HG02938 (cell line): ENCODE data around the gene MYO18B.

Experiments
- ATAC-seq: cut with Tn5 transposase; IDR thresholded peaks from one replicate; pipeline ENCODE4 v1.9.1; 2021; ENCODE audit warnings: mild to moderate bottlenecking, moderate library complexity; ENCODE audit not compliant: unreplicated experiment

The MYO18B gene

GRCh38 chr22:25816522-25817059 is 74.6 kb downstream of the MYO18B start:
- ATAC-seq, result no peak

- no peak for ATAC-seq
Measured at GRCh38 chr22:25817092-25817943, 75.3 kb downstream of the MYO18B start.

- ATAC-seq, result no peak
Measured at GRCh38 chr22:25818541-25818940, 76.6 kb downstream of the MYO18B start.

GRCh38 chr22:25822344-25822743 is 80.4 kb downstream of the MYO18B start:
- no peak for ATAC-seq

- no peak for ATAC-seq
Measured at GRCh38 chr22:25823276-25823675, 81.3 kb downstream of the MYO18B start.

DNA sequence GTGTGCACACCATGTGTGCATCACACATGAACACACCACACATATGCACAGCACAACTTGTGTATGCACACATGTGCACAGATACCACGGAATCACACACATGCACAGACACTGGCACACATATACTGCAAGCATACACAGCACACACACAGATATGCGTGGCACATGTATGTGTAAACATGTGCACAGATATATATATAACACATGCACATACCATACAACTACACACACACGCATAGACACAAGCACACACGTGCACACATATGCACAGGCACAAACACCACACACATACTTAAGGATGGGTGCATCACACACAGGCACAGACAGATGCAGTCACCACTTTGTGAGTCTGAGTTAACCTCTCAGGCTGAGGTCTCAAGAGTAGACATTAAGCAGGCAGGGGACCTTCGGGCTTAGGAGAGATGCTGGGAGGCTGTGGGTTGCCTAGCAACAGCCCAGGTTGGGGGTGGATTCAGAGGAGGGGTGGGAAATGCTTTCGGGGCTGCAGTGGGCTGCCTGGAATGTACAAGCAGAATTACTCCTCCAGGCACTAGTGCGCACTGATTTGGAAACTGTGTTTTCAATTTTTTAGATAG is 82.9 kb downstream of the MYO18B start:
- no peak for ATAC-seq

DNA sequence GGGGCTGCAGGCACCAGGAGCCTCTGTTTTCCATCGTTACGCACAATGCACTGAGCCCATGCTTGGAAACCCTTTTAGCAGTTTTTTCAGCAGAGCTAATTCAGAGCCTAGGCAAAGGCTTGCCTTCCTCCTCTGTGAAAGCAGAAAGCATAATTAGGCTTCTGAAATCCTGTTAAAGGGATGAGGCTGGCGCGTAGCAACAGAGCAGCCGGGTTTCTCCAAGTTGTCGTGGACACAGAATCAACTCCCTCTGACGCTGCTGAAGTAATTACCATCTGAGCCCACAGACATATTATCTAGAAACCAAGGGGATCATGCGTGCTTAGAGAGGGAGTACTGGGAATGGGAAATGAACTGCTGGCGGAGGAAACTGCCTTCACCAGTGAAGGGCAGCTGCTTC is 85.4 kb downstream of the MYO18B start:
- ATAC-seq, result no peak

DNA sequence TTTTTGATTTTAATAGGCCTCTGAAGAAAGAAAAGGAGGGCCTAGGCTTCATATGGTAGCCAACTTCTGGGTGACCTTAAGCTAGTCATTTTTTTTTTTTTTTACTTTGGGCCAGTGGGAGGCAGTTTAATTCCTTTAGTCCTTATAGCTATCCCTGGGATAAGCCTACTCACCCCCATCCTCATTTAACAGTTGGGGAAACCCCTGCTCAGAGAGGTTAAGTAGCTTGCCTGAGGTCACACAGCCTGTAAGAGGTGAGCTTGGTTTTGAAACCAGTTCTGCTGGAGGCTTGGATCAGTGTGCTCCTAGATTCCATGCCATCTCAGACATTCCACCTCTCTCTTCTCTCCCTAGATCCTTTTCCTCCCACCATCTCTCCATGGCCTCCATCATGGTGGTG is 86.4 kb downstream of the MYO18B start:
- ATAC-seq, result no peak

DNA sequence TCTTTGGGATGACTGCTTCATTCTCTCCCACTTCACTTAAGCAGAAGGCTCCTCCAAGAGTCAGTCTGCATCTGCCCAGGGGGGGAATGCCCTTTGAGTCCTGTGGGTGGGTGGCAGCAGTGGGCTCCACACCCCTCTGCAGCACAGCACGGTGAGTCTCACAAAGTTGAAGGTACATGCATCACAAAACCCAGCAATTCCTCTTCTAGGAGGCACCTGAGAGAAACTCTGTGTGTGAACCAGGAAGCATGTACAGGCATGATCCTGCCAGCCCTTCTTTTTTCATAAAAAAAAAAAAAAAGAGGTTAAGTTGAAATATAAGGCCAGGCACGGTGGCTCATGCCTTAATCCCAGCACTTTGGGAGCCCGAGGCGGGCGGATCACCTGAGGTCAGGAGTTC is 87.2 kb downstream of the MYO18B start:
- ATAC-seq, result no peak

DNA sequence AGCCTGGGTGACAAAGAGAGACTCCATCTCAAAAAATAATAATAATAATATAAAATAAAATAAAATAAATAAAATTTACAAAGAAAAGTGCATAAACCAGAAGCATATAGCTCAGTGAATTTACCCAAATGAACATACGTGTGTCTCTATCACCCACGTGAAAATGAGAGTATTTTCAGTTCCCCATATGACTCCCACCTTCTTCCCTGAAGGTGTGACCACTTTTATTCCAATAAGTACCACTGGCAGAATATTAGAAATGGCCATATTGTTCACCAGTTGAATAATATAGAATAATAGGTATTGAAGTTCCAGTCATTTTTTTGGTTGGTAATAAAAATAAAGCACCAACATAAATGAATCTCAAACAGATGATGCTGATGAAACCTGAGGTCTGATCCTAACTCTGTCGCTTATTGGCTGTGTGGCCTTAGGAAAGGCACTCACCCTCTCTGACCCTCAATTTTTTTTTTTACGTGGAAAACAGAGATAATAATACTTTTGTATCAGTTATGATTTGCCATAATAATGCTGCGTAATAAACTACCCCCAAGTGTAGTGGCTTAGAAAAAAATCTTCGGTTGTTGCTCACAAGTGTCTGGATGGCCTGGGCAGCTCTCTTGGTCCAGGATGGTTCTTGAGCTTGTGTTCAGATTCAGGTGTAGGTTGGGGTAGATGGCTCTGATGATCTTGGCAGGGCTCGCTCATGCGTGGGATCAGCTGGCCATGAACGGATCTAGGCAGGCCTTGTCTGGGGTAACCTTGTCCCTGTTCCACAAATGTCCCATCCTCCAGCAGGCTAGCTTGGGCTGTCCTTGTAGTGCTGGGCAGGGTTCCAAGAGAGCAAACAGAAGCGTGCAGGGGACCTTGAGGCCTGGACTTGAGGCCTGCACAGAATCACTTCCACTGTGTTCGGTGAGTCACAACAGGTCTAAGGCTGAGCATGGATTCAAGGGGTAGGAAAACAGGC is 88.1 kb downstream of the MYO18B start:
- no peak for ATAC-seq

DNA sequence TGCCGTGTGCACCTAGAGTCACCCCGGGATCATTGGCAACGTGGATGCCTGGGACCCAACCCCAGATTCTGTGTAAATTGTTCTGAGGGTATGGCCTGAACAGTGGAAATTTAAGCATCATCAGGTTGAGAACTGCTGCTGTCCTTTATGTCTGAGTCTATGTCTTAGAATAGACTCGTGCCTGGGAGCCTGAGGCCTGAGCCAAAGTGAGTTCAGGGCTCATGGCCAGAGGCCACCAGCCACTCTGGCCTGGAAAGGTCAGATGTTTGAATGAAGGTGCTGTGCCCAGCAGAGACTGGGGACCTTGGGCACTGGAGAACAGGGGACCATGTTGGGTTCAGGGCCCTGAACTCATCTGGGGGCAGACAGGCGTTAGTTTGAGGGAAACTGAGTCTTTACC is 91.1 kb downstream of the MYO18B start:
- ATAC-seq, result no peak

GRCh38 chr22:25833676-25834075 is 91.7 kb downstream of the MYO18B start:
- no peak for ATAC-seq

DNA sequence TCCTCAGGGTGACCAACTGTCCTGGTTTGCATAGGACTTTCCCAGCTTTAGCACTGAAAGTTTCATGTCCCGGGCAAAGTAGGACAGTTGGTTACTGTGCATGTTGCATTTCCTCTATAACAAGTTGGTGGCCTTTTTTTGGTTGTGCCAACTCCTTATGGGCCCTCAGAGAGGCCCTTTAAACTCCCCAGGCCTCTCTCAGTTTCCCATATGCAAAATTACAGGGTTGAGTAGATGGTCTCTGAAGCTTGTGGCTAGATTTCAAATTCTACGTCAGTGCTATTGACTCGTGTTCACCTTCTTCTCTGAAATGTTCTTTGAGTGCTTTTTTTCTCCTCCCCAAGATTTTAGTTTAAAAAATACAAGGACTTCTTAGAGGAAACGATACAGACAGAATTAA is 92.5 kb downstream of the MYO18B start:
- no peak for ATAC-seq

GRCh38 chr22:25835348-25835747 is 93.4 kb downstream of the MYO18B start:
- no peak for ATAC-seq

- no peak for ATAC-seq
Measured at GRCh38 chr22:25837288-25837900, 95.4 kb downstream of the MYO18B start.

GRCh38 chr22:25838960-25839741 is 97.2 kb downstream of the MYO18B start:
- ATAC-seq, result no peak

DNA sequence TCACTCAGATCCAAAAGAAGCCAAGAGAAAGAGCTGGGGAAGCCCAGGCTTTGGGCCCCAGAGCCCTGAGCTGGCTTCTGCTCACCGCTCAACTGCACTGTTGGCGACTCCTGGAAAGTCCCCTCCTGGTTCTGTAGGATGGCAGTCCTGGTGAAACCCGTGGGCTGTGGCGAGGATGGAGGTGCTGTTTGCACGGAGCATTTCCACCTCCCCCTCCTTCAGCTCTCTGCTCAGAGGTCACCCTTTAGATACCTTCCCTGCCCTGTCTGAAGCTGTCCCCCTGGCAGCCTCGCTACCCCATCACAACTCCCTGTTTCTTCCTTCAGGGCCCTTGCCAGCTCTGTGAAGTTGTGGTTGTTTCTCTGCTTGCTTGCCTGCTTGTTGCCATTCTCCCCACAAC is 97.8 kb downstream of the MYO18B start:
- no peak for ATAC-seq

GRCh38 chr22:25840167-25840566 is 98.2 kb downstream of the MYO18B start:
- no peak for ATAC-seq

- ATAC-seq, result no peak
Measured at GRCh38 chr22:25840891-25841290, 98.9 kb downstream of the MYO18B start.

- no peak for ATAC-seq
Measured at GRCh38 chr22:25841775-25842174, 99.8 kb downstream of the MYO18B start.
